Measurements from ENCODE around the gene RNF125.
"Not testable (repeated sequence)": the region's sequence is repeated elsewhere in the genome, so short reads cannot be mapped to it uniquely, and the experiment has no call there.

Gene RNF125

GRCh38 chr18:32025744-32026143 is 7.1 kb downstream of the RNF125 start:
- no peak for DNase-seq (ENCODE audit: low spot score)

- DNase-seq (ENCODE audit: low spot score) = no peak
Observed at GRCh38 chr18:32026491-32027086, 8.0 kb downstream of the RNF125 start.

DNA sequence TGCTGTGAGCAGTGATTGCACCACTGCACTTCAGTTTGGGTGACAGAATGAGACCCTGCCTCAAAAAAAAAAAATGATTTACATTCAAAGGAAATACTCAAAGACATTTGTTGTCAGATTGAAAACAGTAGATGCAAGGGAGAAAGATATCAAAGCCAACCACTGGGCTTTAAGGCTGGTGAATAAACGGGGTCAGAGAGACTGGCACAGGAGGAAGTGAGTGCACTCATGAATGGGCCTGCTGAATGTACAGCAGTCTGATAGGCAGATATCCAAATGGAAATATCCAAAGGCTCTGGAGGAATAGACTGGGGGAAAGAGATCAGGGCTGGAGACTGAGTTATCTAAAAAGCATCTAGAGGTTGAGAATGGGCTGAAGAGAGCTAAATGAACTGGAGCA is 10.9 kb downstream of the RNF125 start:
- no peak for DNase-seq (ENCODE audit: low spot score)

- no peak for DNase-seq (ENCODE audit: low spot score)
Observed at GRCh38 chr18:32032609-32033008, 14.0 kb downstream of the RNF125 start.

DNA sequence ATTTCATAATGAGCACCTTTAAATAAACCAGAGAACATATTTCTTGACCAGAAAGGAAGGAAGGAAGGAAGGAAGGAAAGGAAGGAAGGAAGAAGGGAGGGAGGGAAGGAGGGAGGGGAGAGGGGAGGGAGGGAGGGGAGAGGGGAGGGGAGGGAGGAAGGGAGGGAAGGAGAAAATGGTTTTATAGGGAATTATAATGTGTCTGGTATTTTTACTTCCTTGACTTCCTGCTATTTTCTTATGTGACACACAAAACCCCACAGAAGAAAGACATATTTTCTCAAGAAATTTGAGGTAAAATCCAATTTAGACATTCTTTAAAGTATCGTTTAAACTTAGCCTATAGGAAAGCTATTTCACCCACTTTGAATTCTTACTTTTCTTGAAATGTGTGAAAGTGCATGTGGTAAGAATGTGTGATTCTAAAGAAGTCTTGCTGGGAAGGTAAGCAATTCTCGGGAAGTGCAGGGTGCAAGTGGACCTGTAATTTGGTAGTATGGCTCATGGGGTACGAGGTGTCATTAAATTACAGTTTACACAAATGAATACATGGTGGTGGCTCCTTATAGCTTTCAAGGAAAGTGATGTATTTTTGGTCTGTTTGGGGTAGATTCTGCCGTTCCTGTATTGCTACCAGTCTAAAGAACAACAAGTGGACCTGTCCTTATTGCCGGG is 18.0 kb downstream of the RNF125 start:
- DNase-seq (ENCODE audit: low spot score) = no peak

GRCh38 chr18:32037616-32038015 is 19.0 kb downstream of the RNF125 start:
- no peak for DNase-seq (ENCODE audit: low spot score)

- DNase-seq (ENCODE audit: low spot score) = no peak
Observed at GRCh38 chr18:32040936-32041335, 22.3 kb downstream of the RNF125 start.

- DNase-seq (ENCODE audit: low spot score) = no peak
Observed at GRCh38 chr18:32042337-32042736, 23.7 kb downstream of the RNF125 start.

DNA sequence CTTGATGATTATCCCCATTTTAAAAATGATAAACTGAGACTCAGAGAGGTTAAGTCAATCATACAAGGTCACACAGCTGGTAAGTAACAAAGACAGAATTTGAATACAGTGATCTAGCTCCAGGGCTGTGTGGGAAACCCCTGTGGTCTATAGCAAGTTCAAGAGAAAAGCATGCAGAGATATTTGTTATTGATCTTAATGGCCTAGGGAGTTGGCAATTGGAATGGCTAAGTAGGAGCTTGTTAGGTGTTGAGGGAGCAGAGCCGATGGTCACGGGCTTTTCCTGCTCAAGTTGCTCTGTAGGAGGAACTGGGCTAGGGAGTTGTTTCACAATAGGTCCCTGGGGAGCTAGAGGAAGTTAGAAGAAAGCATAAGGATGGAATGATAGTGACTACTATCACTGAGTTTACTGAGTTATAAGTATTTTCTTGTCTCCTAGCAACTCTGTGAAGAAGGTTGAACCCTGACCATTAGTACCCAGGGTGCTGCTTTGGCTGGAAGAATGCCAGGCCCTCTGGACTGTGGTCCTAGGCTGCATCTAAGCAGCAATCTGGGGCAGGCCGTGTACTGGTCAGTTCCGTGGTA is 30.0 kb downstream of the RNF125 start:
- DNase-seq (ENCODE audit: low spot score) = peak; percentile 5

GRCh38 chr18:32049393-32050171 is 31.0 kb downstream of the RNF125 start:
- no peak for DNase-seq (ENCODE audit: low spot score)

DNA sequence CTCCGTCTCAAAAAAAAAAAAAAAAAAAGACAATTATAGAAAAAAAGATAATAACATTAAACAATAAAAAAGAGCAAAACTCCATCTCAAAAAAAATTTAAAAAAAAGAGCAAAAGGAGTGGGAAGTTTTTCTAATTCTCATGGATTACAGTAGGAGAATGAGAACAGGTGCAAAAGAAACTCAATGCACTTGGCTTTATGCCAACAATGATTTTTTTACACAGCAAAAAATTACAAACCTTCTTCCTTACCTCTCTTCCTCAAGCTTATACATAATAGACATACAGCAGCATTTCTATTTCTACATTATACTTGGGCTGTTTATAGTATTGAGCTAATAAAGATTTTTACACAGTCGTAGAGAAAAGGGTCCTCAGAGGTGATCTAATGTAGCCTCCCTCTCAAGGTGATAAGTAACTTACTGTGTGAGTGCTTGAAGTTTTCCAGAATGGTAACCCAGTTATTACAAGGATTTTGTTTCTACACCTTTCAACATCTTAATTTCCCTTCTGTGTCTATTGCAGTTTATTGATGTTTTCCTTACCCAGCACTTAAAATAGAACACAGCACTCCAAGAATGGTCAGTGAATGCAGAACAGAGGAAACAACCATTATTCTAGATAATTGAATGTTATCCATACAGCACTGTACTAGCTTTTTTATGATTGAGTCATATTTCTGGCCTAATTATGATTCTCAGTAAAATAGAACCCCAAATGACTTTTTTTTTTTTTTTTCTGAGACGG is 38.2 kb downstream of the RNF125 start:
- no peak for DNase-seq (ENCODE audit: low spot score)

DNA sequence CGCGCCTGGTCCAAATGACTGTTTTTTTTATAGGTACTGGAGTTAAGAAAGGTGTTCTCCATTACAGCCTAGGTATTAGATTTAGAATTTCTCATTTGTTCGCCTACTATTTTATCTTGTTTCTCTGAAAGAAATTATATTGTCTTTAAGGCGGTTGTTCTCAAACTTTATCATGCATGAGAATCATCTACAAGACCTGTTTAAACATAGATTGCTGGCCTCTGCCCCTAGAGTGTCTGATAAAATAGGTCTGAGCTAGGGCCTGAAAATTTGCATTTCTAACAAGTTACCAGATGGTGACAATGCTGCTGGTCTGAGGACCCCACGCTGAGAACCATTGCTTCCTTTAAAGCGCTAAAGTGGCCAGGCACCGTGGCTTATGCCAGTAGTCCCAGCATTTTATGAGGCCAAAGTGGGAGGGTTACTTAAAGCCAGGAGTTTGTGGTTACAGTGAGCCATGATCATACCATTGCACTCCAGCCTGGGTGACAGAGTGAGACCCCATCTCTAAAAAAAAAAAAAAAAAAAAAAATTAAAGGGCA is 39.1 kb downstream of the RNF125 start:
- no peak for DNase-seq (ENCODE audit: low spot score)

GRCh38 chr18:32060026-32060425 is 41.4 kb downstream of the RNF125 start:
- DNase-seq (ENCODE audit: low spot score) = no peak

DNA sequence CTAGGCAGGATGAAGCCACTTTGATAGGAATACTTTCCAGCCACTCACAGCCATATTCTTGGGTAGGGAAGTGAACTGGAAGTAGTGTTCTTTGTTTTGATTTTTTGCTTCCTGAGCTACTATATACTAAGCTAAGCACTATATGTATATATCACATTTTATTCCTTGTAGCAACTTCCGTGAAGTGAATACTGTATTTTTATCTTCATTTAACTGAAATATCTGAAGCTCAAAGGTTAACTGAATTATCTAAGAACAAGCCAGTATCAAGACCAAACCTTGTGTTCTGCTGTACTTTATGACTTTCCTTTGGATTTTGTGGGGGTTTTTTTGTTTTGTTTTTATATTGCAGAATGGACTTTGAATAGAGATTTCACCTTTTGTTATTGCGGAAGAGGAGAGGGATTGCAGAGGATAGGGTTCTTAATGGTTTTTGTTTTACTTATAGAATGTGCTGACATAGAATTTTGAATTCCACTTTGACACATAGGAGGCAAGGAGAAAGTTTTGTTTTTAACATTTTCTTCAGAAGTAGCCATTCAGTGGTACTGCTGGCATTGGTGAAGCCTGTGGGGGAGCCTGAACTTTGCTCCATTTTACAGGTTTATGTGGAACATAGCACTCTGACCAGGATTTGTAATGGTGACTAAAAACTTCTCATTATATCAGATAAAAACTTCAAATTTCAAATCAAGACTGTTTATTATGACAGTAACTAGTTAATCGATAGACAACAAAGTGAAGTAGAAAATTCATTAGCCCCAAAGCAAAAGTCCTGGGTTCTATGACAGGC is 48.9 kb downstream of the RNF125 start:
- no peak for DNase-seq (ENCODE audit: low spot score)

- DNase-seq (ENCODE audit: low spot score) = no peak
Observed at GRCh38 chr18:32072321-32072720, 53.7 kb downstream of the RNF125 start.

- no peak for DNase-seq (ENCODE audit: low spot score)
Observed at GRCh38 chr18:32074206-32074605, 55.6 kb downstream of the RNF125 start.

DNA sequence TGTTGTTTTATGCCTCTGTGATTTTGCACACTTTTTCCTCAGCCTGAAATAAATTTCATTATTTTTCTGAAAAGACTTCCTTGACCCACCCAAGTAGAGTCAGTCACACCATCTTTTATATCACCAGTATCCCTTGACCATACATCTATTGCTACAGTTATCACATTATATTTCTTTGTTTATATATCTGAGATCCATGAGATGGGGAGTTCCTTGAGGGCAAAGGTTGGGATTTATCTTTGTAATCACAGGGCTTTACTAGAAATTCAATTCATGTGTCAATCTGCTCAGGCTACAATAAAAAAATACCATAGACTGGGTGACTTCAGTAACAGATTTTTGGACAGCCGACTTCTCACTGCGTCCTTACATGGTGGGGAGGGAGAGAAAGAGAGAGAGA is 60.2 kb downstream of the RNF125 start:
- no peak for DNase-seq (ENCODE audit: low spot score)

- DNase-seq (ENCODE audit: low spot score) = no peak
Observed at GRCh38 chr18:32081881-32082280, 63.3 kb downstream of the RNF125 start.

- DNase-seq (ENCODE audit: low spot score) = no peak
Observed at GRCh38 chr18:32083781-32084180, 65.2 kb downstream of the RNF125 start.

DNA sequence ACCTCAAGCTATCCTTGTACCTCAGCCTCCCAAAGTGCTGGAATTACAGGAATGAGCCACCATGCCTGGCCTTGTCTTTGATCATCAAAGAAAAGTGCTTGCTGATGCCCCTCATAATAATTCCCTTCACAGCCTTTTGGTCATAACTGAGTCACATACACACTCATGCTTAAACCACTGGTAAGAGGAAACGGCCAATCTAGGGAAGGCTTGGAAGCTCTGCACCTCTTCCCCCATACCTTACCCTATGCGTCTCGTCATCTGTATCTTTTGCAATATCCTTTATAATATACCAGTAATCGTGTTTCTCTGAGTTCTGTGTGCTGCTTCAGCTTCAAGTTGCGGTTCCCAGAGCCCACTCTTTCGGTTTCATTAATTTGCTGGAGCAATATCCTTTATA is 68.3 kb downstream of the RNF125 start:
- no peak for DNase-seq (ENCODE audit: low spot score)

DNA sequence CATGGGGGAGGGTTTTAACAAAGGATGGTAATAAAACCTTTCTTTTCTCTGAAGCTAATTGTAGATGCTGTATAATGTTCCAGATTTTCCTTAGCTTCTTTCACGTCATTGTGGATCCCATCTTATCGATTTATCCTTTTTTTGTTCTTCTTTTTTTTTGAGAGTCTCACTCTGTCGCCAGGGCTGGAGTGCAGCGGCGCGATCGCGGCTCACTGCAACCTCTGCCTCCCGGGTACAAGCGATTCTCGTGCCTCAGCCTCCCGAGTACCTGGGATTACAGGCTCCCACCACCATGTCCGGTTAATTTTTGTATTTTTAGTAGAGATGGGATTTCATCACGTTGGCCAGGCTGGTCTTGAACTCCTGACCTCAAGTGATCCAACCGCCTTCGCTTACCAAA is 72.2 kb downstream of the RNF125 start:
- DNase-seq (ENCODE audit: low spot score) = not testable (repeated sequence)

Data from kidney capillary endothelial cell (primary cell).